IMR-90 (cell line): ENCODE data around the gene DEAF1. TPM values are rescaled to one million over a fixed set of nuclear protein-coding genes. Genes with fewer than 3 reads are reported as not detected.

Source experiments
- ATAC-seq: fragments of 200-7000 bp; cut with Tn5 transposase; 2 replicates; pipeline ENCODE4 v1.9.1; 2020; ENCODE audit warnings: low read depth, mild to moderate bottlenecking, moderate library complexity
- BruUV-seq: library from RNA; stranded (reverse); fragments of 400-500 nt; replicated peaks from 2 replicates; lab custom pipeline; 2021; lab: Mats Ljungman, UMichigan
- CTCF ChIA-PET: fragments of 300-600 bp; formaldehyde crosslinking; extraction: SDS; loops from one replicate; lab custom pipeline; 2021; ENCODE audit warnings: antibody characterized with exemption; lab: Yijun Ruan, JAX
- POLR2A ChIA-PET: fragments of 300-600 bp; sonication (Branson Sonifier 250); formaldehyde crosslinking; loops from one replicate; lab custom pipeline; 2022; ENCODE audit warnings: antibody characterized with exemption; ENCODE audit not compliant: unreplicated experiment; lab: Charles Lee
- DNase-seq: peaks from one replicate; pipeline ENCODE4 v3.0.0; 2013
- H2AFZ ChIP-seq: replicated peaks from 2 replicates; pipeline ENCODE3; 2013; ENCODE audit warnings: low read length, mild to moderate bottlenecking; ENCODE audit not compliant: poor library complexity
- H2AK5ac ChIP-seq: 2 replicates; pipeline ENCODE4 v1.6.1; 2013; ENCODE audit warnings: low read depth, low read length, inconsistent platforms
- H2AK9ac ChIP-seq: replicated peaks from 2 replicates; pipeline ENCODE3; 2013; ENCODE audit warnings: mild to moderate bottlenecking, low read depth, low read length, moderate library complexity; ENCODE audit not compliant: poor library complexity
- H2BK120ac ChIP-seq: 2 replicates; pipeline ENCODE4 v1.6.1; 2013; ENCODE audit warnings: low read depth, low read length, inconsistent platforms
- H2BK15ac ChIP-seq: 3 replicates; pipeline ENCODE4 v1.6.1; 2013; ENCODE audit warnings: low read depth, low read length, inconsistent platforms
- H2BK20ac ChIP-seq: 2 replicates; pipeline ENCODE4 v1.6.1; 2013; ENCODE audit warnings: low read depth, mild to moderate bottlenecking, inconsistent platforms, low read length, moderate library complexity
- H2BK5ac ChIP-seq: 2 replicates; pipeline ENCODE4 v1.6.1; 2013; ENCODE audit warnings: mild to moderate bottlenecking, low read depth, low read length, inconsistent platforms; ENCODE audit not compliant: poor library complexity, severe bottlenecking
- H3K14ac ChIP-seq: replicated peaks from 2 replicates; pipeline ENCODE4 v1.6.1; 2013; ENCODE audit warnings: low read depth, low read length, inconsistent platforms
- H3K18ac ChIP-seq: 2 replicates; pipeline ENCODE4 v1.6.1; 2013; ENCODE audit warnings: low read depth, low read length, control low read depth
- H3K23ac ChIP-seq: 2 replicates; pipeline ENCODE4 v1.6.1; 2013; ENCODE audit warnings: low read depth, low read length, inconsistent platforms
- H3K27ac ChIP-seq: 2 replicates; pipeline ENCODE4 v1.5.1; 2013; ENCODE audit warnings: mild to moderate bottlenecking, control low read depth, low read length; ENCODE audit not compliant: insufficient read depth
- H3K27me3 ChIP-seq: 2 replicates; pipeline ENCODE4 v1.6.1; 2013; ENCODE audit warnings: low read length; ENCODE audit not compliant: control insufficient read depth, insufficient read depth
- H3K36me3 ChIP-seq: 2 replicates; pipeline ENCODE4 v1.6.1; 2013; ENCODE audit warnings: low read length, mixed read lengths; ENCODE audit not compliant: control insufficient read depth, insufficient read depth
- H3K4ac ChIP-seq: 2 replicates; pipeline ENCODE4 v1.6.1; 2013; ENCODE audit warnings: low read depth, low read length, inconsistent platforms
- H3K4me1 ChIP-seq: 2 replicates; pipeline ENCODE4 v1.6.1; 2013; ENCODE audit warnings: low read length, mixed read lengths; ENCODE audit not compliant: control insufficient read depth, insufficient read depth
- H3K4me2 ChIP-seq: 2 replicates; pipeline ENCODE4 v1.6.1; 2013; ENCODE audit warnings: low read depth, mild to moderate bottlenecking, control low read depth, low read length, moderate library complexity
- H3K4me3 ChIP-seq: 2 replicates; pipeline ENCODE4 v1.5.1; 2013; ENCODE audit warnings: low read depth, mild to moderate bottlenecking, control low read depth, low read length, moderate library complexity; ENCODE audit not compliant: insufficient read depth
- H3K56ac ChIP-seq: 2 replicates; pipeline ENCODE4 v1.6.1; 2013; ENCODE audit warnings: low read length, inconsistent platforms; ENCODE audit not compliant: insufficient read depth; ENCODE audit errors: extremely low read depth
- H3K79me1 ChIP-seq, 2 experiments: 2 replicates each; pipeline ENCODE4 v1.6.1; 2013; ENCODE audit warnings: low read length in 2 of 2, inconsistent platforms in 1 of 2, low read depth in 1 of 2
- H3K9ac ChIP-seq: 2 replicates; pipeline ENCODE4 v1.6.1; 2013; ENCODE audit warnings: low read depth, low read length, control low read depth
- H3K9me1 ChIP-seq: 2 replicates; pipeline ENCODE4 v1.6.1; 2013; ENCODE audit warnings: low read length, inconsistent platforms; ENCODE audit not compliant: insufficient read depth
- H3K9me3 ChIP-seq: 2 replicates; pipeline ENCODE4 v1.6.1; 2013; ENCODE audit warnings: low read length; ENCODE audit not compliant: control insufficient read depth, insufficient read depth
- H4K20me1 ChIP-seq: 2 replicates; pipeline ENCODE4 v1.6.1; 2013; ENCODE audit warnings: low read length, inconsistent platforms; ENCODE audit not compliant: insufficient read depth
- H4K5ac ChIP-seq: 2 replicates; pipeline ENCODE4 v1.6.1; 2013; ENCODE audit warnings: mild to moderate bottlenecking, low read depth, low read length, control low read depth
- H4K8ac ChIP-seq, 2 experiments: 2 replicates each; pipeline ENCODE4 v1.6.1; 2013; ENCODE audit warnings: low read depth in 2 of 2, low read length in 2 of 2, control low read depth in 1 of 2, inconsistent platforms in 1 of 2
- H4K91ac ChIP-seq: 2 replicates; pipeline ENCODE4 v1.6.1; 2013; ENCODE audit warnings: low read depth, low read length, inconsistent platforms; ENCODE audit not compliant: insufficient read depth
- BHLHE40 ChIP-seq: fragments of 150-350 bp; IDR thresholded peaks from 2 replicates; pipeline ENCODE4 v1.6.1; 2016; ENCODE audit warnings: mild to moderate bottlenecking, low read depth, low read length
- CEBPB ChIP-seq: IDR thresholded peaks from 2 replicates; pipeline ENCODE4 v1.6.1; 2012; ENCODE audit warnings: low read depth, low read length, improper control_type of control experiment
- CHD1 ChIP-seq: IDR thresholded peaks from 2 replicates; pipeline ENCODE4 v1.6.1; 2012; ENCODE audit warnings: low read depth, low read length, improper control_type of control experiment
- CTCF ChIP-seq: conservative IDR thresholded peaks from 2 replicates; pipeline ENCODE4 v1.5.1; 2012; ENCODE audit warnings: mild to moderate bottlenecking, low read depth, low read length, improper control_type of control experiment
- ELK1 ChIP-seq: fragments of 150-350 bp; IDR thresholded peaks from 2 replicates; pipeline ENCODE4 v1.6.1; 2016; ENCODE audit warnings: low read depth, mild to moderate bottlenecking, low read length, moderate library complexity, borderline replicate concordance
- FOS ChIP-seq: fragments of 150-350 bp; IDR thresholded peaks from 2 replicates; pipeline ENCODE4 v1.6.1; 2016; ENCODE audit warnings: low read depth, low read length
- MAFK ChIP-seq: IDR thresholded peaks from 2 replicates; pipeline ENCODE4 v1.6.1; 2012; ENCODE audit warnings: low read depth, low read length, improper control_type of control experiment
- MAZ ChIP-seq: IDR thresholded peaks from 2 replicates; pipeline ENCODE4 v1.6.1; 2012; ENCODE audit warnings: low read depth, mild to moderate bottlenecking, low read length, improper control_type of control experiment, moderate library complexity, borderline replicate concordance
- MXI1 ChIP-seq: IDR thresholded peaks from 2 replicates; pipeline ENCODE4 v1.6.1; 2012; ENCODE audit warnings: low read depth, mild to moderate bottlenecking, low read length, moderate library complexity, borderline replicate concordance
- NFE2L2 ChIP-seq: fragments of 150-350 bp; IDR thresholded peaks from 2 replicates; pipeline ENCODE4 v1.6.1; 2016; ENCODE audit warnings: low read depth, mild to moderate bottlenecking, low read length
- POLR2A ChIP-seq: IDR thresholded peaks from 2 replicates; pipeline ENCODE4 v1.6.1; 2012; ENCODE audit warnings: mild to moderate bottlenecking, low read depth, low read length
- RAD21 ChIP-seq: IDR thresholded peaks from 2 replicates; pipeline ENCODE4 v1.6.1; 2012; ENCODE audit warnings: low read length, improper control_type of control experiment
- RCOR1 ChIP-seq: IDR thresholded peaks from 2 replicates; pipeline ENCODE4 v1.6.1; 2012; ENCODE audit warnings: mild to moderate bottlenecking, low read length, improper control_type of control experiment; ENCODE audit not compliant: insufficient replicate concordance
- RFX5 ChIP-seq: IDR thresholded peaks from 2 replicates; pipeline ENCODE4 v1.8.0; 2012; ENCODE audit warnings: low read depth, mild to moderate bottlenecking, low read length, moderate library complexity
- SMC3 ChIP-seq: fragments of 150-350 bp; IDR thresholded peaks from 2 replicates; pipeline ENCODE4 v1.6.1; 2016; ENCODE audit warnings: low read depth, mild to moderate bottlenecking, antibody characterized with exemption, low read length, moderate library complexity
- USF2 ChIP-seq: fragments of 150-350 bp; IDR thresholded peaks from 2 replicates; pipeline ENCODE4 v1.6.1; 2017; ENCODE audit warnings: mild to moderate bottlenecking, antibody characterized with exemption, low read length, low read depth
- WGBS, 2 experiments: methylation state at CpG; one replicate each; pipeline versions ENCODE4 v1.1.5 to v1.1.7; 2013; ENCODE audit warnings: missing lambda C conversion rate in 2 of 2; ENCODE audit not compliant: insufficient read length in 1 of 2; ENCODE audit errors: extremely low coverage in 2 of 2; 5-methylcytosine and 5-hydroxymethylcytosine counted together
- dilution Hi-C: fragments of 300-500 bp; cut with HindIII; formaldehyde crosslinking; loops from one replicate; pipeline ENCODE4 v1.14.3; 2018; ENCODE audit warnings: low sequenced_read_pairs; ENCODE audit not compliant: unreplicated experiment
- in situ Hi-C: fragments of 300-500 bp; cut with MboI; formaldehyde crosslinking; loops from 3 replicates; pipeline ENCODE4 v1.14.3; 2019; ENCODE audit warnings: low sequenced_read_pairs, inconsistent platforms, mixed read lengths
- intact Hi-C: fragments of 100-400 bp; cut with micrococcal nuclease; formaldehyde crosslinking; loops from 2 replicates; pipeline ENCODE4 v1.10.0; 2022
- polyA plus RNA-seq, 3 experiments: library from polyadenylated mRNA; depleted of rRNA; stranded (reverse); fragments of >200 nt; gene quantifications; 2 replicates each; pipeline ENCODE4 v1.2.3, GENCODE V29; 2012; ENCODE audit warnings: low replicate concordance in 1 of 3
- total RNA-seq: library from RNA; depleted of rRNA; stranded (reverse); fragments of >200 nt; gene quantifications from 2 replicates; pipeline ENCODE4 v1.2.3, GENCODE V29; 2012

The DEAF1 gene
- total and polyA plus RNA-seq, 2 of the 4 experiments (the other 2 are of a cell fraction) = 22.9 to 31.6 TPM

- H3K79me1 ChIP-seq = peaks cover 8 to 13% of the 10 kb centered on the region in 2 experiments; a peak in 2 of 4 replicates
- H2BK5ac ChIP-seq = no peak overlapping the region
- H3K56ac ChIP-seq = no peak overlapping the region
- POLR2A ChIA-PET = no interaction called here
- no peak overlapping the region for H2BK120ac ChIP-seq
- TF ChIP-seq FOS = no peak
- TF ChIP-seq BHLHE40 = no peak
- TF ChIP-seq ELK1 = no peak
- no peak for TF ChIP-seq CEBPB
- no peak for TF ChIP-seq MAZ
- no peak for TF ChIP-seq MAFK
- no peak for TF ChIP-seq SMC3
- TF ChIP-seq CHD1 = no peak
- TF ChIP-seq USF2 = no peak
- TF ChIP-seq NFE2L2 = no peak
- no peak for TF ChIP-seq RCOR1
- no peak for TF ChIP-seq RFX5
- no peak for TF ChIP-seq RAD21
- no peak for TF ChIP-seq MXI1
- TF ChIP-seq POLR2A = no peak
- no peak for TF ChIP-seq CTCF
- H3K9me3 ChIP-seq = no peaks in the 10 kb centered on the region
- BruUV-seq = no TSS peak
- H4K91ac ChIP-seq = no peak overlapping the region
- no peak overlapping the region for H2BK20ac ChIP-seq
- no peak overlapping the region for H2AK5ac ChIP-seq
- no peak overlapping the region for H3K4ac ChIP-seq
- H3K4me3 ChIP-seq = no peak overlapping the region
- H2BK15ac ChIP-seq = no peak overlapping the region
- WGBS, 2 experiments = 94% methylated on average over 10 of the region's 16 CpGs; no CpG with 5 or more reads in 1 of the 2 experiments
- H4K5ac ChIP-seq = no peak overlapping the region
- H3K18ac ChIP-seq = no peak overlapping the region
- dilution Hi-C loops = no loop called here
- no peak overlapping the region for H4K8ac ChIP-seq
- peaks cover 8% of the 10 kb centered on the region for H4K20me1 ChIP-seq
- no peak for DNase-seq
- H2AFZ ChIP-seq = no peak overlapping the region
- ATAC-seq = no peak
- H3K9me1 ChIP-seq = no peaks in the 10 kb centered on the region
- CTCF ChIA-PET = no interaction called here
- no peak overlapping the region for H3K27ac ChIP-seq
- no peak overlapping the region for H3K23ac ChIP-seq
- no peak overlapping the region for H3K4me2 ChIP-seq
- no peaks in the 10 kb centered on the region for H3K4me1 ChIP-seq
- no peak overlapping the region for H3K14ac ChIP-seq
- H3K9ac ChIP-seq = no peak overlapping the region
- no peaks in the 10 kb centered on the region for H3K27me3 ChIP-seq
- intact Hi-C loops = no loop called here
- H3K36me3 ChIP-seq = peaks cover 21% of the 10 kb centered on the region
- H2AK9ac ChIP-seq = no peak overlapping the region
- in situ Hi-C loops = loop anchor here (5.0 kb wide), 1 partner anchor 78 kb away; no protein-coding TSS in a partner anchor
Measured at GRCh38 chr11:659532-660085, 35.4 kb downstream of the DEAF1 start.
